ENCODE results near the gene POLR3A.
"Not testable (repeated sequence)": the region's sequence is repeated elsewhere in the genome, so short reads cannot be mapped to it uniquely, and the experiment has no call there.

Gene POLR3A

DNA sequence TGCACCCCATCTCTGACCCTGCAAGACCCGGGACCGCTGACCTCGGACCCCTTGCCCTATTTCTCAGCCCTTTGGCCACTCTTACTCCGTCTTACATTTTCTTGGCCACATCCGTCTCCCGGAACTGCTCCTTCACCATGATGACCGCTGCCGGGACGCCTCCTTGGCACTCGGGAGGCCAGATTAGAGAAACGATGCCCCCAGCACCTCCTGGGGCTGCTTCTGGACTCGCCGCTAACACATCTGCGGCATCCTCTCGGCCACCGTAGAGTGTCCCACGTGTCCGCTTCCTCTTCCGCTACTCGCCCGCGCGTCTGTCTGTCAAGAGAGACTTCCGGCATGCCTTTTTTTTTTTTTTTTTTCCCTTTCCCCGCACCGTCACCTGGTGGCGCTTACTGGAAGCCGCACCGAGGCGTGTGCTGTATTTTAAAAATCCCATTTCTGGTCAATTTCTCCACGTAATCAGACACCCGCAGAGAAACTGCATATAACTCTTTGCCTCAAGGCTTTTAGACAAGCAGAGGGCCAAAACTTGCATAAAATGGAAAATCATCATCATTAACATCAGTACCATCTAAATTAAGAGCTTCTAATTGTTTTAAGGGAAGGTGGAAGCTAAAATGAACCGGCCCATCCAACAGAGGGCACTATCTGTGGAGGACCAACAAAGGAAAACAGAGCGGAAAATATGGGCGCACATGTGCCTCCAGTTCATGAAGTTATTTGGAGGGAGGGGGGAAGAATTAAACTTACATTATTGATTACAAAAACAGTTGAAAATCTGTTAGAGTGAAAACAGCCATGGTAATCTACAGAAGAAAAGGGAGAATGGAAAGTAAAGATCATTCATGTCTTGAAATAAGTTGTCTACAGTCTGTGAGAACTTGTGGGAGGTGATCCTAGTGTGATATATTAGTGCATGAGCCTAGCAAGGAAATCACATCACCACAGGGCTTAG is at the start of gene POLR3A:
Gene POLR3A (minus strand): TSS at position 247 of the 958 bp plus-strand sequence. CDS start 108 bp downstream, at position 139.
- DNase-seq, result peak; percentile 92

DNA sequence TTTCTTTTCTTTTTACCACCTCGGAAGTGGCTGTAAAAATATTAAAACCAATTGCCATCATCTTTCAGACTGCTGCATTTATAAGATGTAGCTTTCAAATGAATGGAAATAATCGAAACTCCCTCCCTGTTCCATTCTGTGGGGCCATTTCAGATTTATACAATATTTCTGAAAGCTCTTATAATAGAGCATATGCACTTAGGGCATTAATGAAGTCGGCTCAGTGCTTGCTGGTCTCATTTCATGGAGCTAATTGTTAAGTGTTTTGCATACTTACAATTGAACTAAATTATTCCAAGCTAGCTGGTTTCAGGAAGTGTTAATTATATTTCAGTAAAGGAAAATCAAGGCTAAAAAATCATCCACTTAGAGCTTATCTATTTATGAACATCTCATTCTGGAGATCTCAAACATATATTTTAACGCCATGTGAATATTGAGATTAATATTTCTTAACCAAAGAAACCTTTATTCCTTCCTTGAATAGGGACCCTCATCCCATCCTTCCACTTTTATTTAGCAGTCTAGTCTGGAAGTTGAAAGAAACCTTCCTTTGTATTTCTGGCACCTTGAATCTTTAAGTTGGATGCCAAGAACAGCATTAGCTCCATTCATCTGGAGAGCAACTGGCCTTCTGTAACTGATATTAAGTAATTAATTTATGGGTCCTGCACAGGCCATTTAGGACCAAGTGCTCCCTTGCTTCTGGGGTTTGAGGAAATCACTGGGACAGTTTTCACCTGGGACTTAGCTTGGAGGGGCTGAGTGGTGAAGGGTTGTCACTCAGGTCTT is 49.4 kb upstream of the POLR3A start:
- no peak for DNase-seq

DNA sequence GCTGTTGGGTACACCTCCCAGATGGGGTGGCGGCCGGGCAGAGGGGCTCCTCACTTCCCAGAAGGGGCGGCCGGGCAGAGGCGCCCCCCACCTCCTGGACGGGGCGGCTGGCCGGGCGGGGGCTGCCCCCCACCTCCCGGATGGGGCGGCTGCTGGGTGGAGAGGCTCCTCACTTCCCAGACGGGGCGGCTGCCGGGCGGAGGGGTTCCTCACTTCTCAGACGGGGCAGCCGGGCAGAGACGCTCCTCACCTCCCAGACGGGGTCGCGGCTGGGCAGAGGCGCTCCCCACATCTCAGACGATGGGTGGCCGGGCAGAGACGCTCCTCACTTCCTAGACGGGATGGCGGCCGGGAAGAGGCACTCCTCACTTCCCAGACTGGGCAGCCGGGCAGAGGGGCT is 46.5 kb upstream of the POLR3A start:
- not testable (repeated sequence) for DNase-seq

GRCh38 chr10:78072504-78072903 is 43.2 kb upstream of the POLR3A start:
- no peak for DNase-seq

DNA sequence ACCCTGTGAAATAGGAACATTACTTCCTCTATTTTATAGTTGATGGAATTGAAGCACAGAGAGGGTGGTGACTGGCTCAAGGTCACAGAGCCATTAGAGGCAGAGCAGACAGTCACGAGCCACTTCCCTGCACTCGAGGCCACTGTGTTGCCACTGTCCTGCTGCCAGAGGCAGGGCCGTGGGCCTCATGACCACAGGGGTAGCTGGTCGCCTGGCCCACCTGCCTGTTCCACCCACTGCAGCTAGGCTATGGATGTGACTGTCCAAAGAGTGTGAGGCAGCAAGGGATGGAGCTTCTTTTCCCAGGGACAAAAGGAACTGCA is 42.5 kb upstream of the POLR3A start:
- DNase-seq, result no peak

DNA sequence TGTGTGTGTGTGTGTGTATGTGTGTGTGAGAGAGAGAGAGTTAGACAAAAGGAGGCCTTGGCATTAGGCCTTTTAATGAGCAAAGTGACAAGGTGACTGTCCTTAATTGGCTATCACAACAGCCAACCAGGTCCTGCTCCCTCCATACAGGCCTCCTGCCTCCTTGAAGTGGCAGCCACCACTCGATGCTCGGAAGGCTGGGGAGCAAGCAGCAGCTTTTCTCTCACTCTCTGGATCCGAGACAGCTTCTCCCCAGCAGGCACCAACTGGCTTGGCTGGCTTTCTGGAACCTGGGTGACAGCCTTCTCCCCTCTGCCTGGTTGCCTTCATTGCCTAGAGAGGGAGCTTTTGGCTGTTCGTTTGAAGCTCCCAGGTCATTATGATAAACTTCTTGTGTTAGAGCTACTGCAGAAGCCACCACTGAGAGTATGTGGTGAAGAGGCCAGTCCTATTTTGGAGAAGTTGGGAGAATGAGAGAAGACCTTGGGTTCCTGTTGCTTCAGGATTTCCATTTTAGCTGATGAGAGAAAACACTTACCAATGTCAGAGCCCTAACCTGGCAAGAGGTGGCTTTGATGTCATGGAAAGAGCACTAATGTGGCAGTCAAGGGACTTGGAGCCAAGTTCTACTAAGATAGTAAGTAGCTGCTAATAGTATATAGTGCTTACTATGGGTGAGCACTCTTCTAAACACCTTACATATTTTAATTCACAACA is 42.0 kb upstream of the POLR3A start:
- DNase-seq, result no peak

DNA sequence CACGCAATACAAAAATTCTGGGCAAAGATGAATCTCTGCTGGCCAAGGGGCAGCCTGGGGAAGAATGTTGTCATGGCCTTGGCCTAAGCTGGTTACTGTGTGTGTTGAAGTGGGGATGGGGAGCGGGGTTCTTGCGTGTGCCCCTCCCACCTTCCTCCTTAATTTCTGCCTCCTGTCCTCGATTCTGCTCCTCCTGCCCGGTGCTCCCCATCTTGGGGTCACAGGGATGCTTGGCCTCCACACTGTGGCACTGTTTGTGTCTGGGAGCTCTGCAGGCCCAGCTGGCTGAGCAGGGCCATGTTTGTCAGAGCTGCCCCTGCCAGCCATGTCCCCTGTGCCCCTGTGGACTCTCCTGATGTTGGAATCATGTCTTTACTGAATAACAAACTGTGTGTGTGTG is 41.4 kb upstream of the POLR3A start:
- no peak for DNase-seq

DNA sequence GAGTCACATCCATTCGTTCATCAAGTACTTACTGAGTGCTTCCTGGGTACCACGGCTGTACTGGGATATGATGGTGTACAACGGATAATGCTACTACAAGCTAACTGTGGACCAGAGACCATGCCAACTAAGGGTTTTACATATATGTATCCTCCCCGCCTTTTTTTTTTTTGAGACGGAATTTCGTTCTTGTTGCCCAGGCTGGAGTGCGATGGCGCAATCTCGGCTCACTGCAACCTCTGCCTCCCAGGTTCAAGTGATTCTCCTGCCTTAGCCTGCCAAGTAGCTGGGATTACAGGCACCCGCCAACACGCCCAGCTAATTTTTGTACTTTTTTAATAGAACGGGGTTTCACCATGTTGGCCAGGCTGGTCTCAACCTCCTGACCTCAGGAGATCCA is 40.7 kb upstream of the POLR3A start:
- not testable (repeated sequence) for DNase-seq

DNA sequence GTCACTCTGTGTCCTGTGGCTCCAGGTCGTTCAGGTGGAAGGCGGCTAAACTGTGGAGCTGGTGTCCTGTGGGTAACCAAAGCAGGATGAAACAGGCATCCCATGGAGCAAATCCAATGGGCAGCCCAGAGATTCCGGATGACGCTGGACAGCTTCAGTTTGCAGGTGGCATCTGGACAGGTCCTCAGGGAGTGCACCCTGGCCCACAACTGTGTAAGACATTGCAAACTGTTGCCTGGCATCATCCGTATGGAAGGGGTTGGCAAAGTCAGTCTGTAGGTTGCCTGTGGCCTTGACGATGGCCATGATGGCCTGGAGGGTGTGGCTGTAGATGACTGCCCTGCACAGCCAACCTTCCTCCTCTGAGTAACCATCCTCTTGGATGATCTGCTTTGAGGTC is 39.8 kb upstream of the POLR3A start:
- no peak for DNase-seq

- no peak for DNase-seq
Measured at GRCh38 chr10:78066728-78067430, 37.6 kb upstream of the POLR3A start.

GRCh38 chr10:78066012-78066411 is 36.7 kb upstream of the POLR3A start:
- no peak for DNase-seq

- no peak for DNase-seq
Measured at GRCh38 chr10:78065611-78066010, 36.3 kb upstream of the POLR3A start.

DNA sequence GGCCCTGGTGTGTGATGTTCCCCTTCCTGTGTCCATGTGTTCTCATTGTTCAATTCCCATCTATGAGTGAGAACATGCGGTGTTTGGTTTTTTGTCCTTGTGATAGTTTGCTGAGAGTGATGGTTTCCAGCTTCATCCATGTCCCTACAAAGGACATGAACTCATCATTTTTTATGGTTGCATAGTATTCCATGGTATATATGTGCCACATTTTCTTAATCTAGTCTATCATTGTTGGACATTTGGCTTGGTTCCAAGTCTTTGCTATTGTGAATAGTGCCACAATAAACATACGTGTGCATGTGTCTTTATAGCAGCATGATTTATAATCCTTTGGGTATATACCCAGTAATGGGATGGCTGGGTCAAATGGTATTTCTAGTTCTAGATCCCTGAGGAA is 35.6 kb upstream of the POLR3A start:
- not testable (repeated sequence) for DNase-seq

- DNase-seq, result no peak
Measured at GRCh38 chr10:78063236-78063635, 33.9 kb upstream of the POLR3A start.

DNA sequence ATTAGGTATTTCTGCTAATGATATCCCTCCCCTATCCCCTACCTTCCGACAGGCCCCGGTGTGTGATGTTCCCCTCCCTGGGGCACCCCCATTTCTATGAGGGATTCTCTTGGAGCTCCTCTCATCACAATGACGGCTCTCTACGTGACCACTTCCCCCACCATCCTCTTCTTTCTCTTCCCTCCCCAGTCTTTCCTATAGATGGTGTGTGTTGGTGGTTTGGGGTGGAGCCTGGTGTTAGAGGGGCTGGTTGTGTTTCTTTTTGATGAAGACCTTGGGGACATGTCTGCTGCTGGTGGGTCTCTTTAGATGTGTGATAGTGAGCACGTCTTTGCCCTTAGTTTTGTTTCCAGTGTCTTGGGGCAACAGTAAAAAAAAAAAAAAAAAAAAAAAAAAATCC is 33.0 kb upstream of the POLR3A start:
- DNase-seq, result no peak

GRCh38 chr10:78059906-78060702 is 30.8 kb upstream of the POLR3A start:
- DNase-seq, result no peak

GRCh38 chr10:78058562-78058961 is 29.2 kb upstream of the POLR3A start:
- DNase-seq, result no peak

- no peak for DNase-seq
Measured at GRCh38 chr10:78053211-78053868, 24.0 kb upstream of the POLR3A start.

DNA sequence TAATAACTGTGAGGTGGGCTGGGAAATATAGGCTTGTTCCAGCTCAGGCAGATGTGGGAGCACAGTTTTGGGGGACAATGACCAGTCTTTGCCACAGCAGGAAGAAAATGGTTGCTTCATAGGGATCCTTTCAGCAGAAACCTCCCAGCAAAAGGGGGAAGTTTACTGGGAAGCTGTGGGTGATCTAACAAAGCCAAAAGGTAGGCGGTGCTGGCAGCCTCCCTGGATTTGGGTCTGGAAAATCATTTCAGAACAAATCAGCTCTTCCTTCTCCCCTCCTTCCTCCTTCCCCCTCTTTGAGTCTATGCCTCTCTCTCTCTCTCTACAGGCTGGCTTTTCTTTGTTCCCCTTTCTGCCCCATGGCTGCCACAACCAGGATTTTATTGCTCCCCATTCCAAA is 20.5 kb upstream of the POLR3A start:
- DNase-seq, result no peak

- peak; percentile 76 for DNase-seq
Measured at GRCh38 chr10:78047314-78047891, 18.1 kb upstream of the POLR3A start.

DNA sequence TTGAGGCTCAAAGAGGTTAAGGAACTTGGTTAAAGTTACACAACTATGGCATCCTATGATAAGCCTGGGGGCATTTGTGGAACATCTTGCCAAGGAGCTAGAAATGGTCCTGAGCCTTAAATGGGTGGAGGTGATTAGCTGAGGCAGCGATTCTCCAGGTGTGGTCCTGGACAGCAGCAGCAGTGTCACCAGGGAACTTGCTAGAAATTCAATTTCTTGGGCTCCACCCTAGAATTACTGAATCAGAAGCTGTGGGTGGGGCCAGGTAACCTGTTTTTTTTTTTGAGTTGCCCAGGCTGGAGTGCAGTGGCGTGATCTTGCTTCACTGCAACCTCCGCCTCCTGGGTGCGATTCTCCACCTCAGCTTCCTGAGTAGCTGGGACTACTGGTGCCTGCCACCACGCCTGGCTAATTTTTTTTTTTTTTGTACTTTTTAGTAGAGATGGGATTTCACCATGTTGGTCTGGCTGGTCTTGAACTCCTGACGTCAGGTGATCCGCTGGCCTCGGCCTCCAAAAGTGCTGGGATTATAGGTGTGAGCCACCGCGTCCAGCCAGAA is 17.5 kb upstream of the POLR3A start:
- peak; percentile 61 for DNase-seq

Data from RPMI8226 (cell line).